ENCODE results near the gene SLC47A1. TPM values are rescaled to one million over a fixed set of nuclear protein-coding genes. Genes with fewer than 3 reads are reported as not detected.

The SLC47A1 gene
- polyA plus RNA-seq, 1 donor (not counting 4 experiments of a cell fraction or from before 2014, with no cell fraction given), result 0.07 TPM

DNA sequence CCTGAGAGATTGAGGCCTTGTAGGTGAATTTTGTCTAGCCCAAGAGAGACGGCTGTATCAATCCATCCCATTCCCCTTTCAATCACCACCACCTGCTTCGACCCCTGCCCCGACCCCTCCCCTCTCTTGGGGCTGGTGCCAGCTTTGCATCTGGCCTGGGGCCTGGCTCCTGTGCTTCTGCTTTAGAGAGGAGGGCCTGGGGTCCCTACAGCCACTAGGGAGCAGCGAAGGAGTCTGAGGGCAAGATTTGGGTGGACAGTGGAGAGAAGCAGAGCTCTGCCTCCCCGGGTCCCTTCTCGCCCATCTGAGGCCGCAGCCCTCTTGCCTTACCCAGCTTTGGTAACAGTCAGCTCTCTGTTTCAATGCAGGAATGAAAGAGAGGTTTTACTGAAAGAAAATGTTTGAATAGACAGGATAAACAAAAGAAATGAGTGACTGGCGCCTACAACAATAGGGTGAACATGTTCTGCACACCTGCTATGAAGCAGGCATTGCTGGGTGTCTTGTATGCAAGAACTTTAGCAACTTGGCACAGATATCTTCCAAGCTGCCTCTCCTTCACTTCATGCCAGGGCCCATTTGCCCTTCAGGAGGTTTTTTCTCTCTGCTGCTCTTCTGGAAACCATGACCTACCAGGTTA lies 57.4 kb downstream of the SLC47A1 start:
- dilution Hi-C loops (cut with MboI; ENCODE audit: extremely low pct_ligation_motif_present, low sequenced_read_pairs), result no loop called here
- DNase-seq (ENCODE audit: low read depth, low spot score), result no peak

GRCh38 chr17:19592316-19592715 lies 58.7 kb downstream of the SLC47A1 start:
- no peaks in the 10 kb centered on the region for H3K9me1 ChIP-seq (ENCODE audit: control insufficient read depth, extremely low read depth, insufficient read depth, low read length)
- no peaks in the 10 kb centered on the region for H3K79me2 ChIP-seq (ENCODE audit: control insufficient read depth, insufficient read depth, low read length)
- H3K27me3 ChIP-seq (ENCODE audit: control insufficient read depth, extremely low read depth, insufficient read depth, low read length), result peaks cover 10% of the 10 kb centered on the region
- H3K4me3 ChIP-seq (ENCODE audit: control insufficient read depth in 2 of 3, extremely low read depth in 1 of 3, insufficient read depth in 2 of 3, low read depth in 1 of 3, low read length in 3 of 3), result no peak overlapping the region
- no peak overlapping the region for H3K9ac ChIP-seq (ENCODE audit: control insufficient read depth, extremely low read depth, insufficient read depth, low read length)
- H4K20me1 ChIP-seq (ENCODE audit: control insufficient read depth, extremely low read depth, insufficient read depth, low read length), result no peaks in the 10 kb centered on the region
- H3K4me2 ChIP-seq (ENCODE audit: control insufficient read depth, extremely low read depth, insufficient read depth, low read depth, low read length), result no peak overlapping the region
- dilution Hi-C loops (cut with MboI; ENCODE audit: extremely low pct_ligation_motif_present, low sequenced_read_pairs), result no loop called here
- TF ChIP-seq, protein P1, sequence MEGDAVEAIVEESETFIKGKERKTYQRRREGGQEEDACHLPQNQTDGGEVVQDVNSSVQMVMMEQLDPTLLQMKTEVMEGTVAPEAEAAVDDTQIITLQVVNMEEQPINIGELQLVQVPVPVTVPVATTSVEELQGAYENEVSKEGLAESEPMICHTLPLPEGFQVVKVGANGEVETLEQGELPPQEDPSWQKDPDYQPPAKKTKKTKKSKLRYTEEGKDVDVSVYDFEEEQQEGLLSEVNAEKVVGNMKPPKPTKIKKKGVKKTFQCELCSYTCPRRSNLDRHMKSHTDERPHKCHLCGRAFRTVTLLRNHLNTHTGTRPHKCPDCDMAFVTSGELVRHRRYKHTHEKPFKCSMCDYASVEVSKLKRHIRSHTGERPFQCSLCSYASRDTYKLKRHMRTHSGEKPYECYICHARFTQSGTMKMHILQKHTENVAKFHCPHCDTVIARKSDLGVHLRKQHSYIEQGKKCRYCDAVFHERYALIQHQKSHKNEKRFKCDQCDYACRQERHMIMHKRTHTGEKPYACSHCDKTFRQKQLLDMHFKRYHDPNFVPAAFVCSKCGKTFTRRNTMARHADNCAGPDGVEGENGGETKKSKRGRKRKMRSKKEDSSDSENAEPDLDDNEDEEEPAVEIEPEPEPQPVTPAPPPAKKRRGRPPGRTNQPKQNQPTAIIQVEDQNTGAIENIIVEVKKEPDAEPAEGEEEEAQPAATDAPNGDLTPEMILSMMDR (optimal IDR thresholded peaks at IDR 0.05 in 1 of 3, IDR thresholded peaks at IDR 0.05 in 1 of 3, conservative IDR thresholded peaks at IDR 0.05 in 1 of 3; ENCODE audit: extremely low read depth in 1 of 3, insufficient read depth in 2 of 3, low read length in 3 of 3), result no peak
- TF ChIP-seq EZH2 (IDR thresholded peaks at IDR 0.05; ENCODE audit: low read length), result no peak
- no peak overlapping the region for H3K27ac ChIP-seq (ENCODE audit: control insufficient read depth, insufficient read depth, low read length)
- H2AFZ ChIP-seq (ENCODE audit: control insufficient read depth, low read length), result no peak overlapping the region
- FAIRE-seq, result no peak
- no peaks in the 10 kb centered on the region for H3K36me3 ChIP-seq (ENCODE audit: control insufficient read depth in 2 of 2, extremely low read depth in 1 of 2, insufficient read depth in 2 of 2, low read length in 2 of 2)
- DNase-seq (ENCODE audit: low read depth, low spot score), result no peak
- H3K4me1 ChIP-seq (ENCODE audit: control insufficient read depth, extremely low read depth, insufficient read depth, low read length), result no peaks in the 10 kb centered on the region
- H3K9me3 ChIP-seq (ENCODE audit: control insufficient read depth, low read depth, low read length), result no peaks in the 10 kb centered on the region

More for the DNA sequence above, 57.4 kb downstream of the SLC47A1 start:
- Histone ChIP-seq H3K9me1 (ENCODE audit: control insufficient read depth, extremely low read depth, insufficient read depth, low read length) (no peaks in the 10 kb centered on the region), H3K4me3 (ENCODE audit: control insufficient read depth in 2 of 3, extremely low read depth in 1 of 3, insufficient read depth in 2 of 3, low read depth in 1 of 3, low read length in 3 of 3) (no peak overlapping the region), H3K79me2 (ENCODE audit: control insufficient read depth, insufficient read depth, low read length) (no peaks in the 10 kb centered on the region), H3K4me1 (ENCODE audit: control insufficient read depth, extremely low read depth, insufficient read depth, low read length) (no peaks in the 10 kb centered on the region), H3K9me3 (ENCODE audit: control insufficient read depth, low read depth, low read length) (no peaks in the 10 kb centered on the region), H3K36me3 (ENCODE audit: control insufficient read depth in 2 of 2, extremely low read depth in 1 of 2, insufficient read depth in 2 of 2, low read length in 2 of 2) (no peaks in the 10 kb centered on the region), H3K4me2 (ENCODE audit: control insufficient read depth, extremely low read depth, insufficient read depth, low read depth, low read length) (no peak overlapping the region), H3K27me3 (ENCODE audit: control insufficient read depth, extremely low read depth, insufficient read depth, low read length) (peaks cover 10% of the 10 kb centered on the region), H3K27ac (ENCODE audit: control insufficient read depth, insufficient read depth, low read length) (no peak overlapping the region), H4K20me1 (ENCODE audit: control insufficient read depth, extremely low read depth, insufficient read depth, low read length) (no peaks in the 10 kb centered on the region), H3K9ac (ENCODE audit: control insufficient read depth, extremely low read depth, insufficient read depth, low read length) (no peak overlapping the region), H2AFZ (ENCODE audit: control insufficient read depth, low read length) (no peak overlapping the region)
- TF ChIP-seq, protein P1 (optimal IDR thresholded peaks at IDR 0.05 in 1 of 3, IDR thresholded peaks at IDR 0.05 in 1 of 3, conservative IDR thresholded peaks at IDR 0.05 in 1 of 3; ENCODE audit: extremely low read depth in 1 of 3, insufficient read depth in 2 of 3, low read length in 3 of 3), result no peak
- no peak for TF ChIP-seq EZH2 (IDR thresholded peaks at IDR 0.05; ENCODE audit: low read length)
- FAIRE-seq, result no peak
